Left ventricle myocardium inferior (tissue), 1 donor: ENCODE measurements around the gene TUBGCP6. TPM values are rescaled to one million over a fixed set of nuclear protein-coding genes. Genes with fewer than 3 reads are reported as not detected.
A peak's percentile ranks its signal among the peaks of the same experiment; 100 is the strongest.
"Not testable (repeated sequence)": the region's sequence is repeated elsewhere in the genome, so short reads cannot be mapped to it uniquely, and the experiment has no call there.

Experiments used
- DNase-seq: peaks from one replicate; pipeline ENCODE4 v3.0.0-alpha.2; 2020
- H3K27ac ChIP-seq: fragments of 200-600 bp; replicated peaks from 2 replicates; pipeline ENCODE4 v1.8.0; 2021
- H3K27me3 ChIP-seq: fragments of 200-600 bp; 2 replicates; pipeline ENCODE4 v1.8.0; 2021; ENCODE audit warnings: low read depth
- H3K36me3 ChIP-seq: fragments of 200-600 bp; 2 replicates; pipeline ENCODE4 v1.8.0; 2021
- H3K4me1 ChIP-seq: fragments of 200-600 bp; 2 replicates; pipeline ENCODE4 v1.8.0; 2021
- H3K4me3 ChIP-seq: fragments of 200-600 bp; 2 replicates; pipeline ENCODE4 v1.8.0; 2021; ENCODE audit warnings: mild to moderate bottlenecking, moderate library complexity
- H3K9me3 ChIP-seq: fragments of 200-600 bp; replicated peaks from 2 replicates; pipeline ENCODE4 v1.8.0; 2021
- CTCF ChIP-seq: fragments of 200-600 bp; IDR thresholded peaks from 2 replicates; pipeline ENCODE4 v1.8.0; 2021; ENCODE audit warnings: antibody characterized with exemption, mild to moderate bottlenecking, borderline replicate concordance
- intact Hi-C: fragments of 100-400 bp; cut with micrococcal nuclease; formaldehyde crosslinking; loops from one replicate; pipeline ENCODE4 v1.11.0; 2022
- total RNA-seq: library from RNA; stranded (reverse); fragmentation: NEBNext Ultra II Directional; extraction: Animal tissue kit (Norgen Biotek cat#: 25700); gene quantifications from one replicate; pipeline ENCODE4 v1.2.1, GENCODE V29; 2021
- donor health status: DM: no; HTN: yes; CAD: no; lungs with severe emphysema.

The TUBGCP6 gene
- total RNA-seq, 1 donor from 2014 or later = 18.3 TPM

- Histone ChIP-seq H3K4me1 (peaks cover 13% of the 10 kb centered on the region), H3K27me3 (peaks cover 74% of the 10 kb centered on the region), H3K36me3 (no peaks in the 10 kb centered on the region), H3K4me3 (no peak overlapping the region), H3K9me3 (no peaks in the 10 kb centered on the region), H3K27ac (no peak overlapping the region)
- TF ChIP-seq CTCF = no peak
- no peak for DNase-seq
- intact Hi-C loops = no loop called here
These were observed 73.4 kb downstream of the TUBGCP6 start for GRCh38 chr22:50171319-50171964.

- H3K27me3 ChIP-seq = peaks cover 66% of the 10 kb centered on the region
- DNase-seq = no peak
- TF ChIP-seq CTCF = no peak
These were observed 74.1 kb downstream of the TUBGCP6 start, which contains the start of gene PANX2 for GRCh38 chr22:50170453-50171318. Gene PANX2 (plus strand): TSS chr22:50170731. CDS start chr22:50170731, 0 bp downstream.

GRCh38 chr22:50169774-50170341, 75.0 kb downstream of the TUBGCP6 start:
- Histone ChIP-seq H3K4me1 (peaks cover 13% of the 10 kb centered on the region), H3K36me3 (no peaks in the 10 kb centered on the region), H3K27ac (no peak overlapping the region), H3K9me3 (no peaks in the 10 kb centered on the region), H3K27me3 (peaks cover 58% of the 10 kb centered on the region), H3K4me3 (peak overlapping the region; percentile 61)
- DNase-seq = no peak
- no peak for TF ChIP-seq CTCF
- intact Hi-C loops = no loop called here

More at GRCh38 chr22:50170453-50171318, 74.1 kb downstream of the TUBGCP6 start, which contains the start of gene PANX2:
- Histone ChIP-seq H3K4me3 (peak within 1 kb of the TSS; percentile 61), H3K36me3 (no peaks in the 10 kb centered on the region), H3K9me3 (no peaks in the 10 kb centered on the region), H3K27ac (no peak within 1 kb of the TSS), H3K4me1 (peaks cover 13% of the 10 kb centered on the region)
- intact Hi-C loops = no loop called here

GRCh38 chr22:50169181-50169759, 75.6 kb downstream of the TUBGCP6 start:
- intact Hi-C loops = no loop called here
- peaks cover 13% of the 10 kb centered on the region for H3K4me1 ChIP-seq
- no peaks in the 10 kb centered on the region for H3K9me3 ChIP-seq
- no peak for DNase-seq
- no peaks in the 10 kb centered on the region for H3K36me3 ChIP-seq
- no peak overlapping the region for H3K27ac ChIP-seq
- peak overlapping the region; percentile 61 for H3K4me3 ChIP-seq
- no peak for TF ChIP-seq CTCF
- peaks cover 53% of the 10 kb centered on the region for H3K27me3 ChIP-seq

- H3K27ac ChIP-seq, DNase-seq, H3K4me3 ChIP-seq, intact Hi-C loops, H3K9me3 ChIP-seq, H3K36me3 ChIP-seq: not testable (repeated sequence)
- Histone ChIP-seq H3K4me1 (peaks cover 13% of the 10 kb centered on the region), H3K27me3 (peaks cover 50% of the 10 kb centered on the region)
These were observed 76.2 kb downstream of the TUBGCP6 start for GRCh38 chr22:50168490-50169180.
